Stimulated activated naive CD8-positive, alpha-beta T cell treated with anti-CD3 and anti-CD28 coated beads, Interleukin-15, Interleukin-2, amounts not matched to agents 100 U/mL and 50 U/mL, for 24 hours (primary cell): ENCODE measurements around the gene NLE1.
A peak's percentile ranks its signal among the peaks of the same experiment; 100 is the strongest.
"Not testable (repeated sequence)": the region's sequence is repeated elsewhere in the genome, so short reads cannot be mapped to it uniquely, and the experiment has no call there.

Experiments used
- ATAC-seq: fragments of 150-1000 bp; cut with Tn5 transposase; one replicate; pipeline ENCODE4 v1.10.0; 2021
- DNase-seq: peaks from one replicate; pipeline ENCODE4 v3.0.0; 2021

NLE1 gene

DNA sequence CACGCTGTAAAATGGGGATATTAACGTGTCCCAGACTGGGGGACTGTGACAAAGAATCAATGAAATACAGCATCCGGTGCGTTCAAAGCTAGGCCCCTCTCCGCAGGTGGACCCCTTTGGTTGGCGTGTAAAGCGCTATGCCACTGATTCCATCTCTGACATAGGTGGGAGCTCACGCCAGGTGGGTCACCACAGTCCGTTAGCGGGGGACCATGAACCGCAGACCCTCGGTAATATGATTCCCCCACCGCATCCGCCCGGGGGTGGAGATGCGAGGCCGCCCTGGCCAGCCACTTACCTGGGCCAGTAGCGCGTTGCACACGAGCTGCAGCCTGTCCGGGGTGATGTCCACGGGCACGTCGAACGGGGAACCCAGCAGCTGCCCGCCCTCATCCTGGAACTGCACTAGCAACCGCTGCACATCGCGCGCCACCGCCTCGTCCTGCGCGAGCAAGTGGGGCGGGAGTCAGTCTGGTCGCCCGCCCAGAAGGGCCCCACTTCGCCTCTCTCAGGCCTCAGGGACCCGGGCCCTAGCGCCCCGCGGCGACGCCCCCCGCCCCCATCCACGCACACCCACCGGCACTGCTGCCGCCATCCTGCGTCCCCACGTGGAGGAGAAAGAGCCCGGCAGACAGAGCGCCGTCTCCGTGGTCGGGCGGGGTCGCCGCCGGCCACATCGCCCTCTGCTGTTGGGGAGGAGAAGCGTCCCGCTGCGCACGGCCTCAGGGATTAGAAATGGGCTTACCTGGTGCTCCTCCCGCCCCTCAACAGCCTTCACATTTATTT is at the start of gene NLE1:
Gene NLE1, minus strand, starts transcription at position 623 of the 786 bp plus-strand sequence. Its CDS starts 28 bp downstream, at position 595.
- ATAC-seq (peak; percentile 91), DNase-seq (peak; percentile 94)

DNA sequence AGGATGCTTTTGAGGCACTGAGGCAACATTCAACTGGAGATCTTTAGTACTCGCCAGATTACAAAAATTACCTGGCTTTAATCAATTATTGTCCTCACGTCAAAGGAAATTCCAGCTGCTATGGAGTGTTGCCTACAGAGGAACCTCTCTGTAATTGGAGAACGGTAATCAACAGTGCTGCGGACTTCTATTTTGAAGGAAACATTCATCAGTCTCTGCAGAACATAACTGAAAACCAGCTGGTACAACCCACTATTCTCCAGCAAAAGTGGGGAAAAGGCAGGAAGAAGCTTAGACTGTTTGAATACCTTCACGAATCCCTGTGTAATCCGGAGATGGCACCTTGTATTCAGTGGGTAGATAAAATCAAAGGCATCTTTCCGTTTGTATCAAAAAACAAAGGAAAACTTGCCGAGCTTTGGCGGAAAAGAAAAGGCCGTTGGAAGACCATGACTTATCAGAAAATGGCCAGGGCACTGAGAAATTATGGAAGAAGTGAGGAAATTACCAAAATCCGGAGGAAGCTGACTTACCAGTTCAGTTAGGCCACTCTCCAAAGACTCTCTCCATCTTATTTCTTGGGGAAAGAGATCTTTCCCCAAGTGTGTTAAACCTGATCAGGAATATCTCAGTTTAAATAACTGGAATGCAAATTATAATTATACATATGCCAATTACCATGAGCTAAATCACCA is 49.0 kb upstream of the NLE1 start:
- no peak for DNase-seq
- ATAC-seq, result no peak

DNA sequence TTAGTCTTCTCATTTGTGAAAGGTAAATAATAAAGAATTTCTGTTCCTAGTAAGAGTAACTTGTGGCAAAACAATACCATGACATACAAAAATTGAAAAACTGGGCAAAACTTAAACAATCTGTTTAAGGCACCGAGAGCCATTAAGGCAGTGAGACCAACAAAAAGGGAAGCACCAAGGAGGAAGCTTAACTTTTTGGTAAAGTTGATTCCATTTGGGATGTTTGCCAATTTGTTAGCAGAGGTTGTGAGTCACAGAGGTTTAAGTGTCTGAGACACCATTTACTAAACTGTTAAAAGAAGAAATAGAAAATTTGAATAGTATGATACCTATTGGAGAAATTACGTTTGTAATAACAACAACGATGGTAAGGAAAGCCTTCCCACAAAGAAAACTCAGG is 47.2 kb upstream of the NLE1 start:
- no peak for DNase-seq
- ATAC-seq, result no peak

DNA sequence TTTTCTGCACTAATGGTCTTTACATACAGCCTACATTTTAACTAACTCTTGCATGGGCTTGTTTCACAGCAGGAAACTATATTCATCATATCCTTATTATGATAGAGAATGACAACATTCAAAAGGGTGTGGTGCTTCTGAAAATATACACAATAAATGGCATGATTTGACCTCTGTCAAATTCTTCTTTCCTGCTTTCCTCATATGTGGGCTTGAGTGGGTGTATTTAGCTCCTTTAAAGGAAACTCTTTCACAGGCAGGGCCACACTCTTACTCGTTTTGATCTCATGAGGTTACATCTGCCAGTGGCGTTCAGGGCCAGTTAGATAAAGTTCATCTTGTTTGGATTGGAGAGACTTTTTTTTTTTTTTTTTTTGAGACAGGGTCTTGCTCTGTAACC is 46.0 kb upstream of the NLE1 start:
- peak; percentile 64 for ATAC-seq
- no peak for DNase-seq

DNA sequence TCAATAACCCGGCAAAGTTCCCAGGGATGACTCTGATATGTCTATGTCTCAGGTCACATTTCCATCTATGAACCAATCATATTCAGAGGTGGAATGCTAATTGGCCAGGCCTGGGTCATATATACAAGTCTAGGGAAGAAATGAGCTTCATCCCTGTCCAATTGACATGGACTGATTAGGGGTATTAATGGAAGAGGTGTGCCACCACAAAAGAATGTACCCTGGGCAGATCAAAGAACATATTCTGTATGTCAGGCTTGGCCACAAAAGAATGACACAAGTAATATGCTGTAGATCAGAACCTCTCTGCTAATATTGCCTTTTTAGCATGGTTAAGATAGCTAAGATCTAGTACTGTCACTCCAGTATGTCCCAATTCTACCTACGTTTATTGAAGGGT is 45.4 kb upstream of the NLE1 start:
- no peak for DNase-seq
- ATAC-seq, result no peak

DNA sequence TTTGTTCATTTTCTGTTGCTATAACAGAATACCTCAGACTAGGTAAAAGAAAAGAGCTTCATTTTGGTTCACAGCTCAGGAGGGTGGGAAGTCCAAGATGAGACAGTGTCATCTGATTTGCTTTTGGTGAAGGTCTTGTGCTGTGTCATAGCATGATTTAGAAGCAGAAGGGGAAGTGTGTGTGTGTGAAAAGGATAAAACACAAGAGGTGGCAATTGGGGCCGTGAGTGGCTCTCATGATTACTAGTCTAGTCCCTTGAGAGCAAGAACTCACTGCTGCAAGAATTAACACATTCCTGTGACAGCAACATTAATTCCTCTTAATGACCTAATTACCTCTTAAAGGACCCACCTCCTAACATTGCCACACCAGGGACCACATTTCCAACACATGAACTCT is 43.7 kb upstream of the NLE1 start:
- ATAC-seq (peak; percentile 41), DNase-seq (no peak)

DNA sequence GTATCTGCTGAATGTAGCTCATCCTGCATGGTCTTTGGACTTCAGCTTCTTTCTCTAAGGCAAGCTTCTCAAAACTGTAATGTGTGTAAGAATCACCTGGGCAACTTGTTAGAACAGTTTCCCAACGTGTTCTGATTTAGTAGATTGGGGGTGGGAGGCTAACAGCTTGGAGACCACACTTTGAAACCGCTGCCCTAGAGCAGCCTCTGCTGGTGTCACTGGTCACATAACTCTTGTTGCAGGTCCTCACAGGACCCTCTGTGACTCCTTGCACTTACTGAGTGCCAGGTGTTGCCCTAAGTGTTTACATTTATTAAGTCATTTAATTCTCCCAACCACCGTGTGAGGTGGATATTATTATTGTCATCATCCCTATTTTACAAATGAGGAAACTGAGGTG is 42.2 kb upstream of the NLE1 start:
- DNase-seq (no peak), ATAC-seq (no peak)

DNA sequence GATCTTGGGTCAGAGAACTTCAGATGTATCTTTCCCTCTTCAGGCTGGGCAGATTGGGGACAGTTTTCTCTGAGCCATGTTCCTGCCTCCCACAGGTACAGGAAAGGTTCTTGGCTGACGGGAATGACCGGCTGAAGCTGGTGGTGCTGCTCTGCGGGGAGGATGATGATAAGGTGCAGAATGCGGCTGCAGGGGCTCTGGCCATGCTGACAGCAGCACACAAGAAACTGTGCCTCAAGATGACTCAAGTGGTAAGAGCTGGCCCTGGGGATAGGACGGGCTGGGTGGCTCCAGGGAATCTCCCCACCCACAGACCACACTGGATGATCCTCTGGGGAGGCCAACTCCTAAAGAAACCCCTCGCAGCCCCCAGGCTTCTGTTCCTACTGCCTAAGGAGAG is 41.2 kb upstream of the NLE1 start:
- ATAC-seq, result peak; percentile 56
- DNase-seq, result peak; percentile 52

DNA sequence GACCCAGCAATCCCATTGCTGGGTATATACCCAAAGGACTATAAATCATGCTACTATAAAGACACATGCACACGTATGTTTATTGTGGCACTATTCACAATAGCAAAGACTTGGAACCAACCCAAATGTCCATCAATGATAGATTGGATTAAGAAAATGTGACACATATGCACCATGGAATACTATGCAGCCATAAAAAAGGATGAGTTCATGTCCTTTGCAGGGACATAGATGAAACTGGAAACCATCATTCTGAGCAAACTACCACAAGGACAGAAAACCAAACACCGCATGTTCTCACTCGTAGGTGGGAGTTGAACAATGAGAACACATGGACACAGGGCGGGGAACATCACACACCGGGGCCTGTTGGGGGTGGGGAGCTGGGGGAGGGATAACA is 37.3 kb upstream of the NLE1 start:
- ATAC-seq, DNase-seq: not testable (repeated sequence)

DNA sequence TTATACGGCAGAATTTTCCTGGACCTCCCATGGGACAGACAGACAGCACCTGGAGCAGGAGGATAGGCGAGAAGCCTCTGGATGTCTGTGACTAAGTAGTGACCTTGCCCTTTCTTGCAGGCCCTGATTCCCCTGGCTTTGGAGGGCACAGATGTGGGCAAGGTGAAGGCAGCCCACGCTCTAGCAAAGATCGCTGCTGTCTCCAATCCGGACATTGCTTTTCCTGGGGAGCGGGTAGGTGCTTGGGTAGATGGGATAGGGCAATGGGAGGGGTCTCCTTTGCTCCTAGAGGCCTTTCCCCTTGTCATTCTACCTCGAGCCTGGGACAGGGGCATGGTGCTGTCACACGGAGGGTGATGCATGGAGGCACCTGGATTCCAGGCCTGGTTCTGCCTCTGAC is 34.8 kb upstream of the NLE1 start:
- no peak for ATAC-seq
- DNase-seq, result no peak

DNA sequence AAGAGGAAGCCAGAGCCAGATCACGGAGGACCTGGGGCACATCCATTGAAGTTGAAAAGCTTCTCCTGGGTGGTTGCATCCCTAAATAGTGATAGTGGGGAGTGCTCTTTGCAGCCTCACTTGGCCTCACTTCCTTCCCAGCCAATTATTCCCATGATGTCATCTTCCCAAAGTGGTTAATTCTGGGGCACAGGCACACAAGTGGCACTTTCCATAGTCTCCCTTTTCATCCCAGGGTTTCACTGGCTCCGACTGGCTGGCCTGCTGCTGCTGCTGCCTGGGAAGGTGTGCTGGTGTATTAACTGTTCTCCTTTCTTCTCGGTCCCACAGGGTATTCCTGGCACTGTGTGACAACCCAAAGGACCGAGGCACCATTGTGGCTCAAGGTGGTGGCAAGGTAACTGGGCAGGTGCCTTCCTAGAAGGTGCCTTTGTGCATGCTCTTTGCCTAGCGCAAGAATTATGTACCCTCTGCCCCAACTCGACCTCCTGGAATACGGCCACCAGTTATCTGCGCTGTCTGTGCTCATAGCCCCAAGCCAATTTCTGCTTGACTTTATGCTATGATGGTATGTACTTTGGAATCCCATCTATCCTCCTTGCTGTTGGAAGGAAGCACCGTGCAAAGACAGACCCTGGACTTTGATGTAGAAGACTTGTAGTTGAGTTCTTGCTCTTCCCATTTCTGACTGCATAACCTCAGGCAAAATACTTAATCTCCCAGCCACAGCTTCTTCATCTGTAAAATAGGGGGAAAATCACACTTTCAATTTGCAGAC is 33.7 kb upstream of the NLE1 start:
- DNase-seq, result no peak
- ATAC-seq, result no peak

DNA sequence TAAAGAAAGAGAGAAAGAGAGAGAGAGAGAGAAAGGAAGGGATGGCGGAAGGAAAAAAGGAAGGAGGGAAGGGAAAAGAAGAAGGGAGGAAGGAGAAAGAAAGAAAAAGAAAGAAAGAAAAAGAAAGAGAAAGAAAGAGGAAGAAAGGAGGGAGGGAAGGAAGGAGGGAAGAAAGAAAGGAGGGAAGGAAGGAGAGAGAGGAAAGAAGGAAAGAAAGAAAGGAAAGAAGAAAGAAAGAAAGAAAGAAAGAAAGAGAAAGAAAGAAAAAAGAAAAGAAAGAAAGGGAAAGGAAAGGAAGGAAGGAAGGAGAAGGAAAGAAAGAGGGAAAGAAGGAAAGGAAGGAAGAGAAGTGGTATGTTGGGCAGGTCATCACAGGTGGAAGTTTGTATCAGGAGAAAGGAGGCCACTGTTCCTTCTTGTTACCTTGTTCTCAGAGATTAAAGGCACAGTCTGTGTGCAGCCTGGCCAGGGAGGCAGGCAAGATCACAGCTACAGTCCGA is 32.8 kb upstream of the NLE1 start:
- ATAC-seq, result no peak
- DNase-seq, result no peak

DNA sequence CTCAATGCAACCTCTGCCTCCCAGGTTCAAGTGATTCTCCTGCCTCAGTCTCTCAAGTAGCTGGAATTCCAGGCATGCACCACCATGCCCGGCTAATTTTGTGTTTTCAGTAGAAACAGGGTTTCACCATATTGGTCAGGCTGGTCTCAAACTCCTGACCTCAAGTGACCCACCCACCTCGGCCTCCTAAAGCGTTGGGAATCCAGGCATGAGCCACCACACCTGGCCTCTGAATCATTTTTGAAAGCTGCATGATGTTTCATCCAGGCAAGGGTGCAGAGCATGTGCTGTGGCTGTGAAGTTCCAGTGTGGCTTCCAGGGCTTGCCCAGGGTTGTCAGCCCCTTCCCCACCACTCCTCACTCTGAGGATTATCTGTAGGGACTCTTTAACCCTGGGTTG is 30.2 kb upstream of the NLE1 start:
- ATAC-seq, result not testable (repeated sequence)

DNA sequence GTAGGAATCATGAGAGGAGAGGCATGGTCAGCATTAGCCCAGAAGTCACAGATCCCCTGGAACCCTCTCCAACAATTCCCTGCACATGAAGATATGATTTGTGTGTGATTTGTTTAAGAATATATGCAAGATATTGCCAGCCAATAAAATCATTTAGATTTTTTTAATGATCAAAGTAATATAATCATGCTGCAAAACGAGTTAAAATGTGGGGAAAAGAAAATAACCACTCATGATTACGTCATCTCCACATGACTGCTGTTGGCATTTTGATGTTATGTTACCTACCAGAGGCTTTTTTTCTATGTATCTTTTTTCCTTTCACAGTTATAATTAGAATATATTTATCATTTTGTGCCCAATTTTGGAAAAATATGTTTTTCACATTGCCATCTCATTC is 29.7 kb upstream of the NLE1 start:
- ATAC-seq (peak; percentile 23), DNase-seq (no peak)

More for the DNA sequence above, 30.2 kb upstream of the NLE1 start:
- DNase-seq, result not testable (repeated sequence)

DNA sequence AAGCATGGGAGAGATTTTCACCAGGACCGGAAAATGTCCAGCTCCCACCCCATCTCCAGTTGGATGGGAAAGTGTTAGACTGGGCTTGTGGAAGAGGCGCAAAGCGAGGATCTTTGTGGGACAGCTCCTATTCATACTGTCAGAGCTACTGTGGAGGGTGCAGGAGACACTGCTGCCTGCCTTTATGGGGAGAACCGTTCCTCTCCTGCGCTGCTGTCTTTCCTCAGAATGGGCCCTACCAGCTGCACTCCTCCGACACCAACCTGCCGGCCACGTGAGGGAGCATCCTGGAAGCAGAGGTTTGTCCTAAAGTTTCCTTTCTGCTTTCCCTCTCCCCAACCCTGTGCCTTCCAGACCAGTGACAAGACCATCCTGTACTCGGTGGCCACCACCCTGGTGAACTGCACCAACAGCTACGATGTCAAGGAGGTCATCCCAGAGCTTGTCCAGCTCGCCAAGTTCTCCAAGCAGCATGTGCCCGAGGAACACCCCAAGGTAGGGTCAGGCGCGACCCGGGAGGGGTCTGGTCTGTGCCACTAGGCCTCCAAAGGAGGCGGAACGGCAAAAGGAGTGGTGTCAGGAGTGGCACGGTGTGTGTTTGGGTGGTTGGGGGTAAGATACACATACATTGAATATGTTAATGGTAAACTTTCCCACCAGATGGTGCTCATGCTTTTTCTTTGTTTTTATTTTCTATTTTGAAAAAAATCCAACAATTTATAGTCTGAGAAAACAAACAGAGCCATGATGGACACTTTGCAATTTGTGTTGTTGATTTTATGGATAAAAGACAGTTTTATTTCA is 29.1 kb upstream of the NLE1 start:
- ATAC-seq (peak; percentile 60), DNase-seq (no peak)

DNA sequence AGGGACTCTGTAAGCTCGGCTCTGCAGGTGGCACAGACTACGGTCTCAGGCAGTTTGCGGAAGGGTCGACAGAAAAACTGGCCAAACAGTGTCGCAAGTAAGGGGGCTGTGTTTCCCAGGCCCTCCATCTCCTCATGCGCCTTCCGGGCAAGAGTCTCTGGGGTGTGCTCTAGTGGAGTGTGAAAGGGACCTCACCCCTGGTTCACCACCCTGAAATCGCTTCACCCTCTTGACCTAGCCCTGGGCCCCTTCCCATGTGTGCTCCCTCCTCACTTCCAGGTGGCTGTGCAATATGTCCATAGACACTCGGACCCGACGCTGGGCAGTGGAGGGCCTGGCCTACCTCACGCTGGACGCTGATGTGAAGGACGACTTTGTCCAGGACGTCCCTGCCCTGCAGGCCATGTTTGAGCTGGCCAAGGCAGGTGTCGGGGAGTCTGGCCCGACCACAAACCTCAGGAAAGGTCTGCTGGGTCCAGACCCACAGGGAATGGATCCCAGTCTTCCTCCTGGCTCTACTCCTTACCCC is 27.8 kb upstream of the NLE1 start:
- DNase-seq, result no peak

DNA sequence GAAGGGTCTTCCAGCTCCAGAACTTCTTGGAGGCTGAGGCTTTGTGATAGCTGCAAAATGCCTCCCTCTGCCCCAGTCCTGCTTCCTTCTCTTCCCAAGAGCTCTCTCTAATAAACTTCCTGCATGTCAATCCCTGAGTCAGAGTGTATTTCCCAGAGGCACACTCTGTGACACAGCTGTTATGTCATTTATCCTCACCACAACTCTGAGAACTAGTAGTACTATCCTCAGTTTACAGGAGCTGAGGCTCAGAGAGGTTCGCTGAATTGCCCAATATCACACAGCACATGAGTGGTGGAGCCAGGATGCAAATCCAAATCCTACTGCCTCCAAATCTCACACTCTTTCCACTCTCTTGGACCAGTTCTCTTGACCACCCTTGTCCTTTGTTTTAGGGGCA is 25.6 kb upstream of the NLE1 start:
- ATAC-seq (no peak), DNase-seq (no peak)

More for the DNA sequence above, 27.8 kb upstream of the NLE1 start:
- ATAC-seq, result no peak

DNA sequence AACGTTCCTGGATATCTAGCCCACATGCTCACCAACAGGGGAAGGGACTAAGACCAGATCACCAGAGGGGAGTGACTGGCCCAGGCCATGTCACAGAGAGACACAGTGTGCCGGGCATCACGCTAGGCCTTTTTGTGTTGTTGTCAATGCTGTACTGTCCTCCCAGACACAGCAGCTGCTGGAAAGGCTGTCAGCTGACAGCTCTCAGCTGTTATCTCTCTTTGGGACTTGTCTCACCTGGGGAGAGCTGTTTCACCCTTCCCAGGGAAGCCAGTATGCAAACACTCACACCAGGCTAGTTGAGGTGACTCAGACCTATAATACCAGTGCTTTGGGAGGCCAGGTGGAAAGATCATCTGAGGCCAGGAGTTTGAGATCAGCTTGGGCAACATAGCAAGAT is 24.9 kb upstream of the NLE1 start:
- ATAC-seq (no peak), DNase-seq (no peak)

DNA sequence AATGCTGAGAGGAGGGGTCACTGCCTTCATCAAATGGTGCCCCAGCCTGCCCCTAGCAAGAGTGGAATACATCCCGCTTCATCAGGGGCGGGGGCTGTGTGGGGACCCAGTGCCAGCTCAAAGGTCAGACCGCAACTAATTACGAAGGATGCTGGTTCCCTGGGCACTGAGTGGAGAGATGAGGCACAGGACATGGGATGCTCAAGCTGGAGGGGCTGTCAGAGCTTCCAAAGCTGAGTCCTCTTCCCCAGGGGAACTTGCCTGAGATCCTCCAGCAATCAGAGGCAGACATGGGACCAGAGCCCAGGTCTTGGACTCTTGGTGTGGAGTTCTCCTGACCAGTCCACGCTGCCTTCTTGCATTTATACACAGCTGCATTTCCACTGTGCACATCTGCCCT is 24.4 kb upstream of the NLE1 start:
- no peak for ATAC-seq
- no peak for DNase-seq

DNA sequence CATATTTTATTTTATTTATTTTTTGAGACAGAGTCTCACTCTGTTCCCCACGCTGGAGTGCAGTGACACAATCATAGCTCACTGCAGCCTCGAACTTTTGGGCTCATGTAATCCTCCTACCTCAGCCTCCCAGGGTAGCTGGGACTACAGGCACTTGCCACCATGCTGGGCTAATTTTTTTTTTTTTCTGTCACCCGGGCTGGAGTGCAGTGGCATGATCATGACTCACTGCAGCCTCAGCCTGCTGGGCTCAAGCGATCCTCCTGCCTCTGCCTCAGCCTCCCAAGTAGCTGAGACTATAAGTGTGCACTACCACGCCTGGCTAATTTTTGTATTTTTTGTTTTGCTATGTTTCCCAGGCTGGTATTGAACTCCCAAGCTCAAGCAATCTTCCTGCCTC is 22.6 kb upstream of the NLE1 start:
- DNase-seq (no peak), ATAC-seq (no peak)

DNA sequence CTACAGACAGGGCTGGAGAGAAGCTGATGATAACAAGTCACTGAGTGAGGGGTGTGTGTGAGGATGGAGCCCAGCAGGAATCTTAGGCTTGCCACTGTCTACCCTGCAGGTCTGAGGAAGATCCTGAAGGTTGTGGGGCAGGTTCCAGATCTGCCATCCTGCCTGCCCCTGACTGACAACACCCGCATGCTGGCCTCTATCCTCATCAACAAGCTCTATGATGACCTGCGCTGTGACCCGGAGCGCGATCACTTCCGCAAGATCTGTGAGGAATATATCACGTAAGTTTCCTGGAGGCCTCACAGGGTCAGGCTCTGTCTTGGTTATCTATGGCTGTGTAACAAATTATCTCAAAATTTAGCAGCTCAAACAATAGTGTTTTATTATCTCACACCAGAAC is 21.8 kb upstream of the NLE1 start:
- DNase-seq, result no peak
- no peak for ATAC-seq

DNA sequence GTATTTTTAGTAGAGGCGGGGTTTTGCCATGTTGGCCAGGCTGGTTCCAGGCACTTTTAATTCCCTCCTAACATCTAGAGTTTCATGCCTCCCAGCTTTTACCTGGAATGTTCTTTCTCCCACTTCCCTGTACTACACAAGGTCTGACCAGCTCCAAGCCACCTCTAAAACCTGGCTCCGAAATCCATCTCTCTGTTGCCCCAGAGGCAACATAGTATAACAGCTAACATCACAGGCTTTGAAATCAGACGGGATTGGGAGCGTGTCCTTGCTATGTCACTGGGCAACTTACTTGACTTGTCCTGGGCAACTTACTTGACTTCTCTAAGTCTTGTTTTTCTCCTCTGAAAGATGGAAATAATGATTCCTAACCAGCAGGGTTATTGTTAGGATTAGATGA is 20.7 kb upstream of the NLE1 start:
- DNase-seq (no peak), ATAC-seq (no peak)
